ENCODE measurements around the gene RIC8B. TPM values are rescaled to one million over a fixed set of nuclear protein-coding genes. Genes with fewer than 3 reads are reported as not detected.

RIC8B gene
- total and polyA plus RNA-seq, 2 of the 8 experiments (the other 6 are each of a cell fraction or from before 2014, with no cell fraction given), result 8.2 to 25.3 TPM

GRCh38 chr12:106908561-106908960 lies 134.1 kb downstream of the RIC8B start (continued):
- no peak for TF ChIP-seq SP1 (IDR thresholded peaks at IDR 0.05; ENCODE audit: low read depth, low read length)
- TF ChIP-seq SIX5 (IDR thresholded peaks at IDR 0.05; ENCODE audit: low read depth, low read length), result no peak
- no peak for TF ChIP-seq ATF2 (IDR thresholded peaks at IDR 0.05; ENCODE audit: low read length)
- TF ChIP-seq POLR2AphosphoS5 (IDR thresholded peaks at IDR 0.05; ENCODE audit: low read depth, low read length), result no peak
